Mononuclear cell (primary cell): Measurements from ENCODE around the gene SLC18B1. TPM values are rescaled to one million over a fixed set of nuclear protein-coding genes. Genes with fewer than 3 reads are reported as not detected.
A peak's percentile ranks its signal among the peaks of the same experiment; 100 is the strongest.

Experiments
- H3K27me3 ChIP-seq: 2 replicates; pipeline ENCODE4 v1.6.0; 2011; ENCODE audit warnings: low read length, control low read depth; ENCODE audit not compliant: insufficient read depth
- H3K4me1 ChIP-seq: 2 replicates; pipeline ENCODE4 v1.5.1; 2011; ENCODE audit warnings: mild to moderate bottlenecking, low read length, control low read depth; ENCODE audit not compliant: insufficient read depth
- H3K4me3 ChIP-seq: 2 replicates; pipeline ENCODE4 v1.5.1; 2011; ENCODE audit warnings: mild to moderate bottlenecking, low read length, moderate library complexity
- H3K9me3 ChIP-seq: 2 replicates; pipeline ENCODE4 v1.5.1; 2011; ENCODE audit warnings: low read depth, mild to moderate bottlenecking, control low read depth, low read length
- total RNA-seq: library from RNA; depleted of rRNA; stranded (reverse); fragments of >200 nt; gene quantifications from one replicate; pipeline ENCODE4 v1.2.3, GENCODE V29; 2012

Gene SLC18B1
- total RNA-seq: 10.3 TPM

- Histone ChIP-seq H3K9me3 (no peaks in the 10 kb centered on the region), H3K4me1 (peaks cover 6% of the 10 kb centered on the region), H3K4me3 (peak within 1 kb of the TSS; percentile 69), H3K27me3 (no peaks in the 10 kb centered on the region)
These were observed at the start of gene SLC18B1 for GRCh38 chr6:132797951-132798868. Gene SLC18B1, minus strand, starts transcription at chr6:132798637. Its CDS starts 181 bp downstream, at chr6:132798456.

GRCh38 chr6:132843316-132844035 lies 45.0 kb upstream of the SLC18B1 start:
- peaks cover 6% of the 10 kb centered on the region for H3K27me3 ChIP-seq
- no peaks in the 10 kb centered on the region for H3K4me1 ChIP-seq
- no peaks in the 10 kb centered on the region for H3K9me3 ChIP-seq
- H3K4me3 ChIP-seq: no peak overlapping the region

GRCh38 chr6:132841966-132842365 lies 43.5 kb upstream of the SLC18B1 start:
- no peaks in the 10 kb centered on the region for H3K4me1 ChIP-seq
- no peaks in the 10 kb centered on the region for H3K9me3 ChIP-seq
- H3K27me3 ChIP-seq: peaks cover 6% of the 10 kb centered on the region
- H3K4me3 ChIP-seq: no peak overlapping the region

- Histone ChIP-seq H3K9me3 (no peaks in the 10 kb centered on the region), H3K4me1 (no peaks in the 10 kb centered on the region), H3K4me3 (no peak overlapping the region), H3K27me3 (no peaks in the 10 kb centered on the region)
These were observed 34.5 kb upstream of the SLC18B1 start for GRCh38 chr6:132832891-132833290.

GRCh38 chr6:132830334-132830751 lies 31.9 kb upstream of the SLC18B1 start:
- no peaks in the 10 kb centered on the region for H3K4me1 ChIP-seq
- H3K9me3 ChIP-seq: no peaks in the 10 kb centered on the region
- H3K27me3 ChIP-seq: no peaks in the 10 kb centered on the region
- H3K4me3 ChIP-seq: no peak overlapping the region

GRCh38 chr6:132820629-132821381 lies 22.4 kb upstream of the SLC18B1 start:
- Histone ChIP-seq H3K4me1 (peaks cover 9% of the 10 kb centered on the region), H3K4me3 (no peak overlapping the region), H3K9me3 (no peaks in the 10 kb centered on the region), H3K27me3 (no peaks in the 10 kb centered on the region)

GRCh38 chr6:132819405-132820161 lies 21.1 kb upstream of the SLC18B1 start:
- no peaks in the 10 kb centered on the region for H3K27me3 ChIP-seq
- H3K4me1 ChIP-seq: peaks cover 19% of the 10 kb centered on the region
- no peaks in the 10 kb centered on the region for H3K9me3 ChIP-seq
- no peak overlapping the region for H3K4me3 ChIP-seq

GRCh38 chr6:132818404-132819359 lies 20.2 kb upstream of the SLC18B1 start:
- Histone ChIP-seq H3K27me3 (no peaks in the 10 kb centered on the region), H3K4me1 (peaks cover 19% of the 10 kb centered on the region), H3K4me3 (no peak overlapping the region), H3K9me3 (no peaks in the 10 kb centered on the region)

- Histone ChIP-seq H3K27me3 (no peaks in the 10 kb centered on the region), H3K9me3 (no peaks in the 10 kb centered on the region), H3K4me1 (peaks cover 21% of the 10 kb centered on the region), H3K4me3 (no peak overlapping the region)
These were observed 19.3 kb upstream of the SLC18B1 start for GRCh38 chr6:132817554-132818403.

GRCh38 chr6:132816660-132817059 lies 18.2 kb upstream of the SLC18B1 start:
- H3K9me3 ChIP-seq: no peaks in the 10 kb centered on the region
- H3K4me1 ChIP-seq: peaks cover 26% of the 10 kb centered on the region
- H3K4me3 ChIP-seq: no peak overlapping the region
- no peaks in the 10 kb centered on the region for H3K27me3 ChIP-seq

- Histone ChIP-seq H3K4me1 (peaks cover 26% of the 10 kb centered on the region), H3K27me3 (no peaks in the 10 kb centered on the region), H3K4me3 (peak overlapping the region; percentile 95), H3K9me3 (no peaks in the 10 kb centered on the region)
These were observed 16.5 kb upstream of the SLC18B1 start for GRCh38 chr6:132814716-132815570.

GRCh38 chr6:132813173-132813856 lies 14.9 kb upstream of the SLC18B1 start:
- H3K9me3 ChIP-seq: no peaks in the 10 kb centered on the region
- peaks cover 26% of the 10 kb centered on the region for H3K4me1 ChIP-seq
- peak overlapping the region; percentile 95 for H3K4me3 ChIP-seq
- no peaks in the 10 kb centered on the region for H3K27me3 ChIP-seq
